HG03108 (cell line): ENCODE data around the gene PCNX4.
"Not testable (repeated sequence)": the region's sequence is repeated elsewhere in the genome, so short reads cannot be mapped to it uniquely, and the experiment has no call there.

ENCODE experiments used
- ATAC-seq: cut with Tn5 transposase; IDR thresholded peaks from one replicate; pipeline ENCODE4 v1.9.1; 2021; ENCODE audit warnings: moderate library complexity; ENCODE audit not compliant: unreplicated experiment

PCNX4 gene

GRCh38 chr14:60091550-60092525 is at the start of gene PCNX4:
PCNX4 (plus strand) TSS chr14:60091923; CDS start chr14:60107639, 15,716 bp downstream.
- peak; percentile 92 for ATAC-seq

- not testable (repeated sequence) for ATAC-seq
Observed at GRCh38 chr14:60047976-60048375, 43.7 kb upstream of the PCNX4 start.

- no peak for ATAC-seq
Observed at GRCh38 chr14:60051721-60052221, 40.0 kb upstream of the PCNX4 start.

- no peak for ATAC-seq
Observed at GRCh38 chr14:60058087-60058486, 33.6 kb upstream of the PCNX4 start.

- ATAC-seq: no peak
Observed at GRCh38 chr14:60061371-60061770, 30.4 kb upstream of the PCNX4 start.

- no peak for ATAC-seq
Observed at GRCh38 chr14:60064491-60065072, 27.1 kb upstream of the PCNX4 start.

- no peak for ATAC-seq
Observed at GRCh38 chr14:60067882-60068281, 23.8 kb upstream of the PCNX4 start.

- ATAC-seq: no peak
Observed at GRCh38 chr14:60079723-60080122, 12.0 kb upstream of the PCNX4 start.

- no peak for ATAC-seq
Observed at GRCh38 chr14:60085085-60085484, 6.6 kb upstream of the PCNX4 start.

GRCh38 chr14:60085693-60086092 is 6.0 kb upstream of the PCNX4 start:
- no peak for ATAC-seq

GRCh38 chr14:60087668-60088067 is 4.1 kb upstream of the PCNX4 start:
- ATAC-seq: no peak

GRCh38 chr14:60089221-60089620 is 2.5 kb upstream of the PCNX4 start:
- no peak for ATAC-seq

GRCh38 chr14:60090864-60091519 is 731 bp upstream of the PCNX4 start:
- ATAC-seq: no peak

- no peak for ATAC-seq
Observed at GRCh38 chr14:60092526-60092920, 800 bp downstream of the PCNX4 start.

- ATAC-seq: no peak
Observed at GRCh38 chr14:60093080-60093479, 1.4 kb downstream of the PCNX4 start.

GRCh38 chr14:60093606-60094005 is 1.9 kb downstream of the PCNX4 start:
- no peak for ATAC-seq

GRCh38 chr14:60094306-60094897 is 2.7 kb downstream of the PCNX4 start:
- ATAC-seq: no peak

- ATAC-seq: no peak
Observed at GRCh38 chr14:60095231-60095630, 3.5 kb downstream of the PCNX4 start.

- no peak for ATAC-seq
Observed at GRCh38 chr14:60095781-60096450, 4.2 kb downstream of the PCNX4 start.

GRCh38 chr14:60097974-60098373 is 6.3 kb downstream of the PCNX4 start:
- no peak for ATAC-seq

GRCh38 chr14:60099855-60100254 is 8.1 kb downstream of the PCNX4 start:
- ATAC-seq: not testable (repeated sequence)
